Endothelial cell (in vitro differentiated cells): Measurements from ENCODE around the gene SLC9A3. TPM values are rescaled to one million over a fixed set of nuclear protein-coding genes. Genes with fewer than 3 reads are reported as not detected.

Experiments
- DNase-seq: peaks from one replicate; pipeline ENCODE4 v3.0.0; 2021; ENCODE audit warnings: low spot score
- H3K27ac Mint-ChIP-seq: one replicate; pipeline ENCODE4 v1.8.0; 2021; ENCODE audit warnings: mixed read lengths, inconsistent platforms; ENCODE audit not compliant: unreplicated experiment
- H3K27me3 Mint-ChIP-seq: one replicate; pipeline ENCODE4 v1.8.0; 2021; ENCODE audit warnings: mild to moderate bottlenecking, moderate library complexity, mixed read lengths, inconsistent platforms; ENCODE audit not compliant: unreplicated experiment
- H3K36me3 Mint-ChIP-seq: one replicate; pipeline ENCODE4 v1.8.0; 2021; ENCODE audit warnings: mild to moderate bottlenecking, low read depth, mixed read lengths, inconsistent platforms; ENCODE audit not compliant: unreplicated experiment
- H3K4me1 Mint-ChIP-seq: one replicate; pipeline ENCODE4 v1.8.0; 2021; ENCODE audit warnings: mild to moderate bottlenecking, mixed read lengths, inconsistent platforms; ENCODE audit not compliant: unreplicated experiment
- H3K4me3 Mint-ChIP-seq: one replicate; pipeline ENCODE4 v1.8.0; 2021; ENCODE audit warnings: mild to moderate bottlenecking, mixed read lengths, inconsistent platforms; ENCODE audit not compliant: unreplicated experiment
- H3K9me3 Mint-ChIP-seq: one replicate; pipeline ENCODE4 v1.8.0; 2021; ENCODE audit warnings: mixed read lengths, inconsistent platforms; ENCODE audit not compliant: unreplicated experiment
- total RNA-seq: library from RNA; stranded (reverse); fragmentation: NEBNext Ultra II Directional; extraction: Animal tissue kit (Norgen Biotek cat#: 25700); gene quantifications from one replicate; pipeline ENCODE4 v1.2.1, GENCODE V29; 2021; ENCODE audit not compliant: unreplicated experiment
- TF ChIP-seq, protein P1 (sequence below): fragments of 200-600 bp; sonication (generic); IDR thresholded peaks from one replicate; pipeline ENCODE4 v1.5.0; 2021; ENCODE audit warnings: antibody characterized with exemption; ENCODE audit not compliant: unreplicated experiment

SLC9A3 gene
- total RNA-seq, 1 donor from 2014 or later, result 1.1 TPM

DNA sequence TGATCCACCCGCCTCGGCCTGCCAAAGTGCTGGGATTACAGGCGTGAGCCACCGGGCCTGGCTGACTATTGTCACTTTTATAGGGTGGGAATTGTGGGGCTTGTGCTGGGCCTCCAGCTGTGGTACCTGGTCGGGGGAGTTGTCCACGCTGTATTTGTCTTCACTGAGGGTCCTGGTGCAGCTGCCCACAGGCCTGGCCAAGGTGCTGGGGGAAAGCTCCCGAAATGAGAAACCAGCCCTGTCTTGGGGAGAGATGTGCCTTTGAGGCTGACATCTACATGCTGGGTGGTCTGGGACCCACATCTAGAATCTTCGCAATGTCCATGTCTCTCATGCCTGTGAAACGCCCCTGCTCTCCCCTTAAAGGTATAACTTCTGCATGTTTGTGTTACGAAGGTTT is 78.7 kb downstream of the SLC9A3 start:
- peaks cover 26% of the 10 kb centered on the region for H3K4me1 Mint-ChIP-seq
- H3K4me3 Mint-ChIP-seq, result no peak overlapping the region
- peaks cover 6% of the 10 kb centered on the region for H3K27me3 Mint-ChIP-seq

GRCh38 chr5:444226-444625 is 80.0 kb downstream of the SLC9A3 start:
- Mint-ChIP-seq H3K9me3 (no peaks in the 10 kb centered on the region), H3K4me3 (peak overlapping the region; percentile 90), H3K27ac (peak overlapping the region; percentile 72), H3K36me3 (peaks cover 29% of the 10 kb centered on the region), H3K4me1 (peaks cover 26% of the 10 kb centered on the region), H3K27me3 (peaks cover 9% of the 10 kb centered on the region)
- TF ChIP-seq, protein P1, sequence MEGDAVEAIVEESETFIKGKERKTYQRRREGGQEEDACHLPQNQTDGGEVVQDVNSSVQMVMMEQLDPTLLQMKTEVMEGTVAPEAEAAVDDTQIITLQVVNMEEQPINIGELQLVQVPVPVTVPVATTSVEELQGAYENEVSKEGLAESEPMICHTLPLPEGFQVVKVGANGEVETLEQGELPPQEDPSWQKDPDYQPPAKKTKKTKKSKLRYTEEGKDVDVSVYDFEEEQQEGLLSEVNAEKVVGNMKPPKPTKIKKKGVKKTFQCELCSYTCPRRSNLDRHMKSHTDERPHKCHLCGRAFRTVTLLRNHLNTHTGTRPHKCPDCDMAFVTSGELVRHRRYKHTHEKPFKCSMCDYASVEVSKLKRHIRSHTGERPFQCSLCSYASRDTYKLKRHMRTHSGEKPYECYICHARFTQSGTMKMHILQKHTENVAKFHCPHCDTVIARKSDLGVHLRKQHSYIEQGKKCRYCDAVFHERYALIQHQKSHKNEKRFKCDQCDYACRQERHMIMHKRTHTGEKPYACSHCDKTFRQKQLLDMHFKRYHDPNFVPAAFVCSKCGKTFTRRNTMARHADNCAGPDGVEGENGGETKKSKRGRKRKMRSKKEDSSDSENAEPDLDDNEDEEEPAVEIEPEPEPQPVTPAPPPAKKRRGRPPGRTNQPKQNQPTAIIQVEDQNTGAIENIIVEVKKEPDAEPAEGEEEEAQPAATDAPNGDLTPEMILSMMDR, result no peak
- DNase-seq, result no peak

More for the DNA sequence above, 78.7 kb downstream of the SLC9A3 start:
- Mint-ChIP-seq H3K36me3 (peaks cover 40% of the 10 kb centered on the region), H3K27ac (no peak overlapping the region), H3K9me3 (no peaks in the 10 kb centered on the region)
- no peak for DNase-seq
- TF ChIP-seq, protein P1, result no peak

GRCh38 chr5:443239-444151 is 80.8 kb downstream of the SLC9A3 start:
- no peak for DNase-seq
- H3K9me3 Mint-ChIP-seq, result no peaks in the 10 kb centered on the region
- H3K4me1 Mint-ChIP-seq, result peaks cover 22% of the 10 kb centered on the region
- peaks cover 22% of the 10 kb centered on the region for H3K36me3 Mint-ChIP-seq
- H3K27ac Mint-ChIP-seq, result no peak overlapping the region
- H3K4me3 Mint-ChIP-seq, result peak overlapping the region; percentile 88
- TF ChIP-seq, protein P1, result no peak
- H3K27me3 Mint-ChIP-seq, result peaks cover 9% of the 10 kb centered on the region

DNA sequence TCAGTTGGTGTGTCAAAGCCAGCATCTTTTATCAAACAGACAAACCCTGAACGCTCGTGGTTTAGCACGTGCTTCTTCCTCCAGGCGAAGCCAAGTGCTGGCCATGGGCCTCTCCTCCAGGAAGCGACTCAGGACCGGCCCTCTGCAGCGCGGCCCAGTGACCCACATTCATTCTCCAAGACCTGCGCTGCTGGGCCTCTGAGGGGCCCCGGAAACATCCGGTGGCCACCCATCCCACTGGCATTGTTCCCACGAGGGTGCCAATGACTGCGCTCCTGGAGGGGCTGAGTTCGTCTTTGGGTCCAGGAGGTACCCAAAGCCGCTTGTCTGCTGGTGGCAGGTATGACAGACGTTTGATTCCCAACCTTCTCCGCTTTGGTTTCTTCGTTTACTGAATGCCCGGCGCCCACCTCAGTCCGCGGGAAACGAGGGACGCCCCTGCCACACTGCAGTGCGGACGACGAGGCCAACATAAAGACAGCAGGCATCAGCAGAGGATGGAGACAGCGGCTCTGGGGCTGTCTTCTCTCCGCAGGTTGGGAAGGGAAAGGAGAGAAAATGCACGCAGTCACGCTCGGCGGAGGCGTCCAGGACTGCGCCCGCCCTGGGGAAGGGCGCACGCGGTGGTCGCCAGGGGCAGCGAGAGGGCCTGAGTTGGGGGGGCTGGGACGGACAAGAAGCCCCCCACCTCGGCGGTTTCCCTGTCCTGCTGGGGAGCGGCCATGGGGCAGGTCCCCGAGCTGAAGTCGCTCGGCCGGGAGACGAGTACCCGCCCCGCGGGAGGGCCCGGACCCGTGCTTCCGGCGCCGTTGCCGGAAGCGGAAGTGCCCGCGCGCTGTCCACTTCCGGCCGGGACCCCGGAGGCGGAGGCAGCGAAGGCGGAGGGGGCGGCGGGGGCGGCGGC is 81.7 kb downstream of the SLC9A3 start, which contains the start of gene EXOC3:
TSS of gene EXOC3 (plus strand) at position 842 of the 904 bp plus-strand sequence. CDS start 3,030 bp downstream, outside the sequence.
- Mint-ChIP-seq H3K4me3 (peak within 1 kb of the TSS; percentile 94), H3K27ac (peak within 1 kb of the TSS; percentile 74), H3K4me1 (peaks cover 19% of the 10 kb centered on the region), H3K27me3 (peaks cover 8% of the 10 kb centered on the region), H3K9me3 (no peaks in the 10 kb centered on the region), H3K36me3 (peaks cover 14% of the 10 kb centered on the region)
- peak; percentile 59 for DNase-seq
- TF ChIP-seq, protein P1, result no peak
